ENCODE data around the gene TMEM202.

DNA sequence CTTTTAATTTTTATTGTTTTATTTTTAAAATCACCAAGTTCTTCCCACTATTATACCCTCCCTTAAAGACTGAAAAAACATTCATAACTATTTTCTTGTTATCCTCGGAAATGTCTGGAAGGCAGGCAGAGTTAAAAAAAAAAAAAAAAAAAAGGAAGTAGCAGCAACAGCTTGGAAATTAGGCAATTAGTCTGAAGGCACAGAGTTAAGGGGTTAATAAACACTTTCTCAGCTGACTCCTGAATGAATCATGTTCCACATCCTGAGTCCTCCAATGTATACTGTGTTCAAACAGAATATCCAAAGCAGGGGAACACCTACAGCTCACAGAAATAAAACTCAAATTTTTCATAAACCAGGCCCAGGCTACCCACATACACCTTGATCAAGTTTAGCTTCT lies 28.1 kb upstream of the TMEM202 start:
- TF ChIP-seq, protein P1, sequence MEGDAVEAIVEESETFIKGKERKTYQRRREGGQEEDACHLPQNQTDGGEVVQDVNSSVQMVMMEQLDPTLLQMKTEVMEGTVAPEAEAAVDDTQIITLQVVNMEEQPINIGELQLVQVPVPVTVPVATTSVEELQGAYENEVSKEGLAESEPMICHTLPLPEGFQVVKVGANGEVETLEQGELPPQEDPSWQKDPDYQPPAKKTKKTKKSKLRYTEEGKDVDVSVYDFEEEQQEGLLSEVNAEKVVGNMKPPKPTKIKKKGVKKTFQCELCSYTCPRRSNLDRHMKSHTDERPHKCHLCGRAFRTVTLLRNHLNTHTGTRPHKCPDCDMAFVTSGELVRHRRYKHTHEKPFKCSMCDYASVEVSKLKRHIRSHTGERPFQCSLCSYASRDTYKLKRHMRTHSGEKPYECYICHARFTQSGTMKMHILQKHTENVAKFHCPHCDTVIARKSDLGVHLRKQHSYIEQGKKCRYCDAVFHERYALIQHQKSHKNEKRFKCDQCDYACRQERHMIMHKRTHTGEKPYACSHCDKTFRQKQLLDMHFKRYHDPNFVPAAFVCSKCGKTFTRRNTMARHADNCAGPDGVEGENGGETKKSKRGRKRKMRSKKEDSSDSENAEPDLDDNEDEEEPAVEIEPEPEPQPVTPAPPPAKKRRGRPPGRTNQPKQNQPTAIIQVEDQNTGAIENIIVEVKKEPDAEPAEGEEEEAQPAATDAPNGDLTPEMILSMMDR (IDR thresholded peaks at IDR 0.05): no peak
- TF ChIP-seq POLR2A (IDR thresholded peaks at IDR 0.05): no peak

Data from adrenal gland (tissue), 5 donors.